H1 (cell line): ENCODE data around the gene CCNT2. TPM values are rescaled to one million over a fixed set of nuclear protein-coding genes. Genes with fewer than 3 reads are reported as not detected.

Source experiments
- CTCF ChIA-PET: fragments of 300-600 bp; sonication (Branson Sonifier 250); formaldehyde crosslinking; loops from one replicate; lab custom pipeline; 2021; ENCODE audit not compliant: partially characterized antibody; lab: Charles Lee
- POLR2A ChIA-PET: fragments of 300-600 bp; sonication (Branson Sonifier 250); formaldehyde crosslinking; loops from one replicate; lab custom pipeline; 2021; ENCODE audit warnings: inconsistent platforms; ENCODE audit not compliant: partially characterized antibody; lab: Charles Lee
- DNase-seq, 2 experiments: peaks; one replicate each; pipeline versions ENCODE4 v3.0.0 to v3.0.0-alpha.2; 2010 to 2022; ENCODE audit warnings: low spot score in 2 of 2, low read depth in 1 of 2, mixed read lengths in 1 of 2
- FAIRE-seq: peaks from 2 replicates; lab custom pipeline; 2011; peaks lifted over from hg19 to GRCh38; lab: Jason Lieb, UNC
- H2AFZ ChIP-seq: 2 replicates; pipeline ENCODE4 v1.8.1; 2012; ENCODE audit warnings: low read length, inconsistent platforms
- H2AK5ac ChIP-seq: 2 replicates; pipeline ENCODE4 v1.6.1; 2013; ENCODE audit warnings: low read depth, low read length
- H2BK120ac ChIP-seq: replicated peaks from 2 replicates; pipeline ENCODE3; 2013; ENCODE audit warnings: low read depth, low read length, inconsistent platforms
- H2BK12ac ChIP-seq: 2 replicates; pipeline ENCODE4 v1.6.1; 2013; ENCODE audit warnings: low read depth, low read length
- H2BK15ac ChIP-seq: 2 replicates; pipeline ENCODE4 v1.6.1; 2013; ENCODE audit warnings: low read length
- H2BK20ac ChIP-seq: 2 replicates; pipeline ENCODE4 v1.6.1; 2013; ENCODE audit warnings: low read length
- H2BK5ac ChIP-seq: 2 replicates; pipeline ENCODE4 v1.6.1; 2013; ENCODE audit warnings: low read depth, low read length
- H3K14ac ChIP-seq: 2 replicates; pipeline ENCODE4 v1.6.1; 2013; ENCODE audit warnings: inconsistent platforms; ENCODE audit not compliant: insufficient read length
- H3K18ac ChIP-seq: 2 replicates; pipeline ENCODE4 v1.6.1; 2013; ENCODE audit warnings: low read length; ENCODE audit errors: extremely low read depth
- H3K23ac ChIP-seq: 2 replicates; pipeline ENCODE4 v1.6.1; 2013; ENCODE audit warnings: inconsistent platforms; ENCODE audit not compliant: insufficient read length
- H3K23me2 ChIP-seq: 2 replicates; pipeline ENCODE4 v1.6.1; 2013; ENCODE audit warnings: low read depth, low read length
- H3K27ac ChIP-seq: 2 replicates; pipeline ENCODE4 v1.6.1; 2011; ENCODE audit warnings: low read depth, low read length, inconsistent platforms
- H3K27me3 ChIP-seq, 4 experiments: replicated peaks in 1 of 4; 1 replicate in 1 of 4; 2 replicates in 3 of 4; pipeline versions ENCODE4 v1.6.1 to v1.8.1; 2011 to 2013; ENCODE audit warnings: low read length in 3 of 4, mild to moderate bottlenecking in 3 of 4, inconsistent platforms in 2 of 4, mixed read lengths in 2 of 4, moderate library complexity in 1 of 4; ENCODE audit not compliant: control insufficient read depth in 3 of 4, insufficient read depth in 3 of 4; ENCODE audit errors: extremely low read depth in 1 of 4
- H3K36me3 ChIP-seq, 4 experiments: 2 replicates each; pipeline versions ENCODE4 v1.6.1 to v1.8.1; 2011 to 2013; ENCODE audit warnings: mild to moderate bottlenecking in 4 of 4, low read length in 3 of 4, moderate library complexity in 2 of 4, control low read depth in 1 of 4, inconsistent platforms in 1 of 4; ENCODE audit not compliant: insufficient read depth in 4 of 4, control insufficient read depth in 2 of 4
- H3K4ac ChIP-seq: replicated peaks from 2 replicates; pipeline ENCODE3; 2013; ENCODE audit warnings: low read length, low read depth, mixed read lengths, inconsistent platforms; ENCODE audit not compliant: insufficient read length
- H3K4me1 ChIP-seq, 4 experiments: replicated peaks in 1 of 4; 1 replicate in 1 of 4; 2 replicates in 3 of 4; pipeline versions ENCODE4 v1.6.1 to v1.8.1; 2011 to 2013; ENCODE audit warnings: low read length in 3 of 4, inconsistent platforms in 2 of 4, mixed read lengths in 1 of 4; ENCODE audit not compliant: insufficient read depth in 4 of 4, control insufficient read depth in 3 of 4
- H3K4me2 ChIP-seq, 2 experiments: 2 replicates each; pipeline versions ENCODE4 v1.6.1 to v1.8.1; 2011 to 2013; ENCODE audit warnings: low read depth in 2 of 2, low read length in 2 of 2, control low read depth in 1 of 2, inconsistent platforms in 1 of 2, mild to moderate bottlenecking in 1 of 2; ENCODE audit not compliant: insufficient read depth in 1 of 2
- H3K4me3 ChIP-seq, 4 experiments: fragments of 200-600, 300-600 bp in 1 of 4; sonication (generic), shearing (Covaris generic), sonication (Bioruptor Twin) in 1 of 4; 2 replicates each; pipeline versions ENCODE4 v1.5.1 to v1.8.1; 2011 to 2016; ENCODE audit warnings: low read length in 4 of 4, low read depth in 3 of 4, control low read depth in 2 of 4, inconsistent platforms in 2 of 4, mild to moderate bottlenecking in 2 of 4, mixed read lengths in 1 of 4, moderate library complexity in 1 of 4; ENCODE audit not compliant: insufficient read depth in 2 of 4; ENCODE audit errors: extremely low read depth in 1 of 4
- H3K56ac ChIP-seq: replicated peaks from 2 replicates; pipeline ENCODE3; 2013; ENCODE audit warnings: low read depth, mild to moderate bottlenecking, mixed read lengths, low read length, inconsistent platforms; ENCODE audit not compliant: insufficient read length
- H3K79me1 ChIP-seq: 2 replicates; pipeline ENCODE4 v1.6.1; 2013; ENCODE audit warnings: low read depth, low read length, control low read depth
- H3K79me2 ChIP-seq, 2 experiments: 2 replicates each; pipeline versions ENCODE4 v1.6.1 to v1.8.1; 2012 to 2013; ENCODE audit warnings: low read length in 2 of 2, mild to moderate bottlenecking in 2 of 2, inconsistent platforms in 1 of 2; ENCODE audit not compliant: insufficient read depth in 2 of 2, control insufficient read depth in 1 of 2
- H3K9ac ChIP-seq, 4 experiments: replicated peaks in 1 of 4; 1 replicate in 1 of 4; 2 replicates in 3 of 4; pipeline versions ENCODE4 v1.6.1 to v1.8.1; 2011 to 2013; ENCODE audit warnings: low read depth in 3 of 4, low read length in 3 of 4, control low read depth in 2 of 4, mild to moderate bottlenecking in 2 of 4, moderate library complexity in 2 of 4, inconsistent platforms in 1 of 4; ENCODE audit errors: extremely low read depth in 1 of 4
- H3K9me3 ChIP-seq, 2 experiments: 2 replicates each; pipeline versions ENCODE4 v1.6.1 to v1.8.1; 2012 to 2013; ENCODE audit warnings: mild to moderate bottlenecking in 2 of 2, moderate library complexity in 2 of 2, control low read depth in 1 of 2, inconsistent platforms in 1 of 2, low read depth in 1 of 2, low read length in 1 of 2, mixed read lengths in 1 of 2; ENCODE audit not compliant: insufficient read depth in 2 of 2
- H4K20me1 ChIP-seq, 2 experiments: replicated peaks in 1 of 2; 2 replicates each; pipeline versions ENCODE3 to v1.8.1; 2011 to 2013; ENCODE audit warnings: inconsistent platforms in 2 of 2, low read length in 2 of 2, mild to moderate bottlenecking in 1 of 2; ENCODE audit not compliant: insufficient read depth in 2 of 2, control insufficient read depth in 1 of 2
- H4K5ac ChIP-seq: 2 replicates; pipeline ENCODE4 v1.6.1; 2013; ENCODE audit warnings: low read length, low read depth, mixed read lengths, inconsistent platforms; ENCODE audit not compliant: insufficient read length
- H4K8ac ChIP-seq: 2 replicates; pipeline ENCODE4 v1.8.0; 2013; ENCODE audit warnings: mild to moderate bottlenecking, moderate library complexity, low read length, inconsistent platforms; ENCODE audit not compliant: insufficient read depth; ENCODE audit errors: extremely low read depth
- H4K91ac ChIP-seq: replicated peaks from 2 replicates; pipeline ENCODE3; 2013; ENCODE audit warnings: low read length, mixed read lengths, inconsistent platforms; ENCODE audit not compliant: insufficient read length
- CHD1 ChIP-seq: IDR thresholded peaks from 2 replicates; pipeline ENCODE4 v1.6.1; 2012; ENCODE audit warnings: low read depth, low read length, improper control_type of control experiment
- CHD2 ChIP-seq: IDR thresholded peaks from 2 replicates; pipeline ENCODE4 v1.6.1; 2012; ENCODE audit warnings: low read length, improper control_type of control experiment
- EGR1 ChIP-seq: IDR thresholded peaks from 2 replicates; pipeline ENCODE4 v1.6.1; 2011; ENCODE audit warnings: low read depth, low read length, borderline replicate concordance
- RAD21 ChIP-seq, 2 experiments: IDR thresholded peaks in 1 of 2; conservative IDR thresholded peaks in 1 of 2; 2 replicates each; pipeline ENCODE4 v1.6.1; 2011; ENCODE audit warnings: low read depth in 2 of 2, low read length in 2 of 2, improper control_type of control experiment in 1 of 2, inconsistent platforms in 1 of 2, mild to moderate bottlenecking in 1 of 2, moderate library complexity in 1 of 2
- SAP30 ChIP-seq: fragments of 300-600 bp; sonication (generic); IDR thresholded peaks from 2 replicates; pipeline ENCODE4 v1.7.1; 2012; ENCODE audit warnings: low read length, moderate library complexity, mild to moderate bottlenecking, inconsistent platforms; ENCODE audit not compliant: insufficient read depth, insufficient replicate concordance
- SIX5 ChIP-seq: IDR thresholded peaks from 2 replicates; pipeline ENCODE4 v1.6.1; 2011; ENCODE audit warnings: mild to moderate bottlenecking, low read depth, low read length
- SP2 ChIP-seq: IDR thresholded peaks from 2 replicates; pipeline ENCODE4 v1.6.1; 2012; ENCODE audit warnings: mild to moderate bottlenecking, low read length, inconsistent platforms
- SRF ChIP-seq: IDR thresholded peaks from 2 replicates; pipeline ENCODE4 v1.6.1; 2011; ENCODE audit warnings: mild to moderate bottlenecking, low read depth, low read length, moderate library complexity
- TCF12 ChIP-seq: IDR thresholded peaks from 2 replicates; pipeline ENCODE4 v1.6.1; 2011; ENCODE audit warnings: low read depth, mild to moderate bottlenecking, low read length
- YY1 ChIP-seq: IDR thresholded peaks from 2 replicates; pipeline ENCODE4 v1.6.1; 2011; ENCODE audit warnings: low read depth, mild to moderate bottlenecking, low read length
- WGBS, 2 experiments: shearing (Covaris generic) in 1 of 2; methylation state at CpG; one replicate each; pipeline versions ENCODE4 v1.1.6 to v1.1.7; 2013 to 2015; ENCODE audit warnings: low lambda C conversion rate in 2 of 2, mixed read lengths in 2 of 2, inconsistent platforms in 1 of 2, low coverage in 1 of 2, missing lambda C conversion rate in 1 of 2; ENCODE audit not compliant: insufficient replicate concordance in 2 of 2, insufficient coverage in 1 of 2, insufficient read length in 1 of 2; ENCODE audit errors: extremely low coverage in 1 of 2, missing lambda C conversion rate in 1 of 2; 5-methylcytosine and 5-hydroxymethylcytosine counted together
- polyA plus RNA-seq, 7 experiments: library from polyadenylated mRNA; depleted of rRNA in 3 of 7; stranded (reverse) in 5 of 7; unstranded in 2 of 7; fragments of >200 nt in 5 of 7; fragments of 200-250 nt in 2 of 7; gene quantifications; 1 replicate in 5 of 7; 2 replicates in 1 of 7; 4 replicates in 1 of 7; pipeline versions ENCODE4 v1.2.1 to v1.2.3, GENCODE V29; 2011 to 2013; ENCODE audit warnings: missing spikeins in 2 of 7, mixed read lengths in 2 of 7
- total RNA-seq: library from RNA; stranded (reverse); fragmentation: NEBNext Ultra II Directional; extraction: Animal tissue kit (Norgen Biotek cat#: 25700); gene quantifications from 2 replicates; pipeline ENCODE4 v1.2.1, GENCODE V29; 2021
- TF ChIP-seq, protein P1 (sequence below), 3 experiments: IDR thresholded peaks; 1 replicate in 2 of 3; 2 replicates in 1 of 3; pipeline versions ENCODE4 v1.5.1 to v1.6.1; 2011; ENCODE audit warnings: low read length in 3 of 3, mild to moderate bottlenecking in 3 of 3, inconsistent platforms in 2 of 3, low read depth in 1 of 3, moderate library complexity in 1 of 3; ENCODE audit not compliant: insufficient read depth in 1 of 3; ENCODE audit errors: control extremely low read depth in 1 of 3
- TF ChIP-seq, protein P2 (sequence below): IDR thresholded peaks from 2 replicates; pipeline ENCODE4 v1.6.1; 2012; ENCODE audit warnings: inconsistent platforms

The CCNT2 gene
- total and polyA plus RNA-seq, 2 of the 8 experiments (the other 6 are each of a cell fraction or from before 2014, with no cell fraction given): 13.0 to 39.7 TPM

DNA sequence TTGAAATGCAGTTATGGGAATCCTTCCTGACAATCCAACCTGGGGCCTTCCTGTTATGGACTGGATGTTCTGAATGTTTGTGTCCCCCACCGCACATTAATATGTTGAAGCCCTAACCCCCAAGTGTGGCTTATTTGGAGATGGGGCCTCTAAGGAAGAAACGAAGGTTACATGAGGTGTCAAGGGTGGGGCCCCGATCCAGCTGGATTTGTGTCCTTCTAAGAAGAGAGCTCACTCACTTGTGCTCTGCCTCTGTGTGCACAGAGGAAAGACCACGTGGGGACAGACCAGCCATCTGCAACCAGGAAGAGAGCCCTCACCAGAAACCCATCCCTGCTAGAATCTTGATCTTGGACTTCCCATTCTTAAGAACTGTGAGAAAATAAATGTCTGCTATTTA is 84.2 kb downstream of the CCNT2 start:
- Histone ChIP-seq H4K91ac (no peak overlapping the region), H2BK12ac (no peak overlapping the region), H3K4ac (no peak overlapping the region), H3K23me2 (no peaks in the 10 kb centered on the region), H3K4me1 (peaks cover 0 to 4% (median under 1%) of the 10 kb centered on the region in 4 experiments; a peak in 1 of 7 replicates), H3K56ac (no peak overlapping the region), H3K23ac (no peak overlapping the region), H2BK20ac (no peak overlapping the region), H4K8ac (no peak overlapping the region), H2BK15ac (no peak overlapping the region), H3K79me2 (no peaks in the 10 kb centered on the region), H4K5ac (no peak overlapping the region), H3K79me1 (no peaks in the 10 kb centered on the region), H2AFZ (no peak overlapping the region), H3K27me3 (peaks cover 0 to 4% (median 0%) of the 10 kb centered on the region in 4 experiments; a peak in 2 of 7 replicates), H3K36me3 (no peaks in the 10 kb centered on the region), H3K27ac (no peak overlapping the region), H3K14ac (no peak overlapping the region), H3K18ac (no peak overlapping the region), H2BK5ac (no peak overlapping the region), H3K4me3 (no peak overlapping the region), H2BK120ac (no peak overlapping the region), H4K20me1 (no peaks in the 10 kb centered on the region), H2AK5ac (no peak overlapping the region), H3K9me3 (no peaks in the 10 kb centered on the region), H3K9ac (no peak overlapping the region), H3K4me2 (no peak overlapping the region)
- ChIA-PET POLR2A (no interaction called here), CTCF (interaction anchor here (0.6 to 4.3 kb wide), 7 partner anchors 9 to 788 kb away, joined by 3 to 26 read pairs (median 3); no protein-coding TSS in a partner anchor)
- WGBS, 2 experiments: 80% methylated on average over 4 of the region's 4 CpGs; no CpG with 5 or more reads in 1 of the 2 experiments
- DNase-seq (no peak), FAIRE-seq (no peak)
- TF ChIP-seq SRF: no peak
- no peak for TF ChIP-seq CHD1
- TF ChIP-seq, protein P1, sequence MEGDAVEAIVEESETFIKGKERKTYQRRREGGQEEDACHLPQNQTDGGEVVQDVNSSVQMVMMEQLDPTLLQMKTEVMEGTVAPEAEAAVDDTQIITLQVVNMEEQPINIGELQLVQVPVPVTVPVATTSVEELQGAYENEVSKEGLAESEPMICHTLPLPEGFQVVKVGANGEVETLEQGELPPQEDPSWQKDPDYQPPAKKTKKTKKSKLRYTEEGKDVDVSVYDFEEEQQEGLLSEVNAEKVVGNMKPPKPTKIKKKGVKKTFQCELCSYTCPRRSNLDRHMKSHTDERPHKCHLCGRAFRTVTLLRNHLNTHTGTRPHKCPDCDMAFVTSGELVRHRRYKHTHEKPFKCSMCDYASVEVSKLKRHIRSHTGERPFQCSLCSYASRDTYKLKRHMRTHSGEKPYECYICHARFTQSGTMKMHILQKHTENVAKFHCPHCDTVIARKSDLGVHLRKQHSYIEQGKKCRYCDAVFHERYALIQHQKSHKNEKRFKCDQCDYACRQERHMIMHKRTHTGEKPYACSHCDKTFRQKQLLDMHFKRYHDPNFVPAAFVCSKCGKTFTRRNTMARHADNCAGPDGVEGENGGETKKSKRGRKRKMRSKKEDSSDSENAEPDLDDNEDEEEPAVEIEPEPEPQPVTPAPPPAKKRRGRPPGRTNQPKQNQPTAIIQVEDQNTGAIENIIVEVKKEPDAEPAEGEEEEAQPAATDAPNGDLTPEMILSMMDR (IDR thresholded peaks at IDR 0.05; ENCODE audit: control extremely low read depth in 1 of 3, insufficient read depth in 1 of 3, low read depth in 1 of 3, low read length in 3 of 3): no peak
- no peak for TF ChIP-seq CHD2
- no peak for TF ChIP-seq SIX5
- no peak for TF ChIP-seq SAP30
- TF ChIP-seq EGR1: no peak
- no peak for TF ChIP-seq YY1
- TF ChIP-seq, protein P2, sequence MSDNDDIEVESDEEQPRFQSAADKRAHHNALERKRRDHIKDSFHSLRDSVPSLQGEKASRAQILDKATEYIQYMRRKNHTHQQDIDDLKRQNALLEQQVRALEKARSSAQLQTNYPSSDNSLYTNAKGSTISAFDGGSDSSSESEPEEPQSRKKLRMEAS: no peak
- TF ChIP-seq RAD21 (IDR thresholded peaks at IDR 0.05 in 1 of 2, conservative IDR thresholded peaks at IDR 0.05 in 1 of 2; ENCODE audit: low read depth in 2 of 2, low read length in 2 of 2): no peak
- no peak for TF ChIP-seq SP2
- no peak for TF ChIP-seq TCF12
